ENCODE data around the gene RHBDL1.
"Not testable (repeated sequence)": the region's sequence is repeated elsewhere in the genome, so short reads cannot be mapped to it uniquely, and the experiment has no call there.

RHBDL1 gene

DNA sequence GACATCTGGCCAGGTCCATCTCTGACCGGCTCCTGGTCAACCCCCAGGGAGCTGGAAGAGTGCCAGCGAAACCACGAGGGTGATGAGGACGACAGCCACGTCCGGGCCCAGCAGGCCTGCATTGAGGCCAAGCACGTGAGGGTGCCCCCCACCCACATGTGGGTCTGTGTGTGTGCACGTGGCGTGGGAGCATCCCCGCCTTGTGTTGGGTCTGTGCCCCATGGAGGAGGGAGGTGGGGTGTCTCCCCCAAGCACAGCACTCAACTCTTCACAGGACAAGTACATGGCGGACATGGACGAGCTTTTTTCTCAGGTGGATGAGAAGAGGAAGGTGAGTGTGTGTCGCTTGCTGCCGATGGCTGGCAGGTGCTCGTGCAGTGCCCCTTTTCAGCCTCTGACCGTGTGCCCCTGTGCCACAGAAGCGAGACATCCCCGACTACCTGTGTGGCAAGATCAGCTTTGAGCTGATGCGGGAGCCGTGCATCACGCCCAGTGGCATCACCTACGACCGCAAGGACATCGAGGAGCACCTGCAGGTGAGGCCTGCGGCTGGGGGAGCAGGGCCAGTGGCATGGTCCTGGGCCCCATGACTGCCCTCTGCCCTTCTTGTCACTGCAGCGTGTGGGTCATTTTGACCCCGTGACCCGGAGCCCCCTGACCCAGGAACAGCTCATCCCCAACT lies 6.4 kb downstream of the RHBDL1 start:
- in situ Hi-C loops (cut with HindIII; ENCODE audit: low sequenced_read_pairs): no loop called here

DNA sequence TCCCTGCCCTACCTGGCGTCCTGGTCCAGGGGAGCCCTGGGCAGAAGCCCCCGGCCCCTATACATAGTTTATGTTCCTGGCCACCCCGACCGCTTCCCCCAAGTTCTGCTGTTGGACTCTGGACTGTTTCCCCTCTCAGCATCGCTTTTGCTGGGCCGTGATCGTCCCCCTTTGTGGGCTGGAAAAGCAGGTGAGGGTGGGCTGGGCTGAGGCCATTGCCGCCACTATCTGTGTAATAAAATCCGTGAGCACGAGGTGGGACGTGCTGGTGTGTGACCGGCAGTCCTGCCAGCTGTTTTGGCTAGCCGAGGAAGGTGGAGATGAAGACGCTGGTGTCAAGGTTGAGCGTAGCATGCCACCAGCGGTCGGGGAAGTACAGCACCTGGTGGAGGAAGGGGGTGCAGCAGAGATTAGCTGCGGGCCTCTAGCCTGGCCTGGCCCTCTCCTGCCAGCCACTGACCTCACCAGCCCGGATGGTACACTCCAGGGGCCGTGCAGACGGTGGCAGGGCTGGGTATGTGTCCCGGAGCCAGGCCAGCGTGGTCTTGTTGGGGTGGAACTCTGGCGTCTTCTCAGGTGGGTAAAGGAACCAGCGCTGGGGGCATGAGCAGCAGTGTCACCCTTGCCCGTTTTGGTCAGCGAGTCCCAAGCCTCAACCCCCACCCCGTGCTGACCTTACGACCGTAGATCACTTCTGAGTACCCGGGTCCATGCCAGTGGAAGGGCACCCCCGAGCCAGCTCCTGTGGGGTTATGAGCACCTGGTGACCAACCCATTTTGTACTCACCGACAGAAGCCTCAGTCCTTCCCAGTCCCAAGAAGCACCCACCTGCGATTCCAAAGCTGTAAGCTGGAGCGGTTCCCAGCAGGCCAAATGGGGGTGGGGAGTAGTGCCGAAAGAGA lies 7.3 kb downstream of the RHBDL1 start:
- in situ Hi-C loops (cut with HindIII; ENCODE audit: low sequenced_read_pairs): no loop called here

DNA sequence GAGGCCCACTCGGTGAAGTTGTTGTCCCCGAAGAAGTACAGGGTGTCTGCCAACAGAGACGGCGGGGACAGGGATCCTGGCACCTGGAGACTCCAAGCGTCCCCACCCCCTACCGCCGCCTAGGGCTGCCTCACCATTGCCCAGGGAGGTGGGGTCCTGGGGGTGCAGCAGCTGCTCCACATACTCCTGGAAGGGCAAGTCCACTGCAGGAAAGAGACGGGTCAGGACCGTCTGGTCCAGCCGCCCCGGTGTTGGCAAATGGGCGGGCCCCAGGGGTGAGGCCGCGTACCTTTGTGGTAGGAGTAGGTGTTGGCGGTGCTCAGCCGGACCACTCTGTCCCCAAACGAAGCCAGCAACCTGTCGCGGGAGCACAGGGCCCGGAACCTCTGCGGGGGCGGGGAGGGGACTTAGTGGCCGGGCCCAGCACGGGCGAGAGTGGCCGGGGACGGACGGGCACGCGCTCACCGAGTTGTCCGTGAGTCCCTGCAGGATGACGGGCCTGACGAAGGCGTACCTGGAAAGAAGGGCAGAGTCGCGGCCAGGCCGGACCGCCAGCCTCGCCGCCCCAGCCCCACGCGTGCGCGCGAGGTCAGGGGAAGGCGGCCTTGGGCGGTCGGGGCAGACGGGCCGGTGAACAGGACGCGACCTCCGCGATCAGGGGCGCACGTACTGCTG lies 8.1 kb downstream of the RHBDL1 start:
- in situ Hi-C loops (cut with HindIII; ENCODE audit: low sequenced_read_pairs): no loop called here

DNA sequence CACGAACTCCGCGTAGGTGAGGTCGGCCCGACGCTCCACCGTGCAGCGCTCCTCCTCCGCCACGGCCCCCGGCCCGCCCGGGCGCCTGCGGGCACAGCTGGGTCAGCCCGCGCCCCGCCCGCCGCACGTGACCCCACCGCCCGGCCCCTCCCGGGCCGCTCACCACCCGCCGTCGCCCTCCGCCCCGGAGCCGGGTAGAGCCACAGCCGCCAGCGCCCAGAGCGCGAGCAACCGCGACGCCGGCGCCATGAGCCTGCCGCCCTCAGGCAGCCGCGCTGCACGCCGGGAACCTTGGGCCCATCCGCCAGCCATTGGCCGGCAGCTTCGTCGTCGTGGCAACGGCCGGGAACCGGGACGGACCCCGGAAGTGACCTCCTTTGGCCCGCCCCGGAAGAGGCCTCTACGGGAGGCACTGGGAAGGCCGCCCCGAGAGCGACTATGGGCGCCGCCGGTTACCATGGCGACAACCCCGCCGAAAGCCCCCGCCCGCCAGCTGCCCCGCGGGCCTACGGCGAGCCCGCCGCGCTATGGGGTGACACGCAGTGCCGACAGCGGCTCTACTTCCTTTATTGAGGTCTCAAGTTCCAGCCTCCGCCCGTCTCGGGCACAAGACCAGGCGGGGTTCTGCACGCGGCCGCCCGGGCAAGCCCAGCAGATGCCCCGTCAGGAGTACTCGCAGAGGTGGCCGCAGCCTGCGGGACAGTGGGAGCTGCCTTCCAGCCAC lies 8.8 kb downstream of the RHBDL1 start, which contains the start of gene JMJD8:
TSS of gene JMJD8 (minus strand) at position 264 of the 724 bp plus-strand sequence. CDS start at position 249, 15 bp downstream.
- in situ Hi-C loops (cut with HindIII; ENCODE audit: low sequenced_read_pairs): no loop called here

DNA sequence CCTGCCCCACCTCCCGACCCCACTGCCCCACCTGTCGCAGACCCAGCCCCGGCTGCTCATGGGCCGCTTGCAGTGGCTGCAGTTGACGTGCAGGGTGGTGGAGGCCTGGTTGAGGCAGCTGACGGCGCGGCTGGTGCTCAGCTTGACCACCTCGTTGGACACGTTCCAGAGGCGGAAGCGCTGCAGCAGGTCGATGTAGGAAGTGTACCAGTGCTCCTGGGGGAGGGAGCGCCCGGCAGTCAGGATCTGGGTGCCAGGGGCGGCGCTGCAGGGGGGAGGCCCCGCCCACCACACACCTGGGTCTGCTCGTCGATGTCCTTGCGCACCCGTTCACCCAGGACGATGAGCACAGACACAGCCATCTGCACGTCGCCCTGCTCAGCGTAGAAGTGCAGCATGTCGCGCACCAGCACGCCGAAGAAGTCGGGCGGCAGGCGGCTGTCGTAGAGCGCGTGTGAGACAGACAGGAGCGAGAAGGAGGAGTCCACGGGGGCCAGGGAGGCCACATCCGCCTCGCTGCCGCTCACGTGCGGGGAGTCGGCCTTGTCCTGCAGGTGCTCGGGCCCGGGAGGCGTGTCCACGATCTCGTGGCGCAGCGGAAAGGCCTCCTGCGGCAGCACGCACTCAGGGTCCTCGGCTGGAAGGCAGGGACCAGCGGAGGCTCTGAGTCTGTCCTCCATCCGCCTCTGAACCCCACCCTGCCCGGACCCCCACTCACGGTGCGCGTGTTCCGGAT lies 9.7 kb downstream of the RHBDL1 start:
- in situ Hi-C loops (cut with HindIII; ENCODE audit: low sequenced_read_pairs): no loop called here

DNA sequence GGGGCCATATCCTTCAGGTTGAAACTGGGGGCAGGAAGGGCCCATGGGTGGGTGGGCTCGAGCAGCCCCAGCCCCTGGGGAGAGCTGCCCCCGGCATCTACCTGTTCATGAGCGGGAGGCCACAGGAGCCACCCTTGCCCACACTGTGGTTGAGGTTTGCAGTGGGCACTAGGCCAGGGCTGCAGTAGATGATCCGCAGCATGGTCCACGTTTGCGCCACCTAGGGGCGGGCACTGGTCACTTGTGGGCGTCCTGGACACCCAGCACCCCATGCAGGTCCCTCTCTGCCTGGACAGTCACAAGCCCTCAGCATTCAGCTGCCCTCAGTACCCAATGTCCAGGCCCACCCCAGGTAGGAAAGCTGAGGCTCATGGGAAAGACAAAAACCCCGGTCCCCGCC lies 10.5 kb downstream of the RHBDL1 start:
- in situ Hi-C loops (cut with HindIII; ENCODE audit: low sequenced_read_pairs): no loop called here

DNA sequence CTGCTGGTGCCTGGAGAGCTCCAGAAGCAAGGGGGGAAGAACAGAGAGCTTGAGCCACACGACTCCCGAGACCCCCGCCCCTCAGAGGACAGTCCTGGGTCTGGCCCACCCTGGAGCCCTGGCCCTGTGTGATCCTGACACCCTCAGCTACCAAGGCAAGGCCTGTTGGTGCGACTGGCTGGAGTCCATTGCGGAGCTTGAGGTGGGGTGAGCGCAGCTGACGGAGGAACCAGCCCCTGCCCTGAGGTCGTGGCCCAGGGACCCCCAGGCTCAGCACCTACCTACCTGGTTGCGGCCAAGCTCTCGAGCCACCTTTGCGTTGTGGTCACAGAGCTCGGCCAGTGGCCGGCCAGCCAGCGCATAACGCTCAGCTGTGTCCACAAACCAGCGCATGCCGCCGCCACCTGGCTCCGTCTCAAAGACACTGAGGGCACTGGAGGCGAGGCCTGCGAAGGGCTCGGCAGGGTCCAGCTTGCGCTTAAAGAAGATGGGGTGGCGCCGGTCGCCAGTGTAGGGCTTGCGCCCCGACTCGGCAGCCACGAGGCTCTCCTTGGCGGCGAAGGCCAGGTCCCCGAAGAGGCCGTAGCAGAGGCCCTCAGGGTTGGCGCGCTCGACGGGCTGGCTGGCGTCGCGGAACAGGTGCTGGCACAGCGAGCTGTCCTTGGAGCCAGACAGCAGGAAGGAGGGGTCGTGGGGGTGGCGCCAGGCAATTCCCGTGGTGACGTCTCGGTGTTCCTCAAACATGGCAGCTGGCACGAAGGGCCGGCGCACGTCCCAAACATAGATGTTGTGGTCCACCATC lies 11.2 kb downstream of the RHBDL1 start:
- in situ Hi-C loops (cut with HindIII; ENCODE audit: low sequenced_read_pairs): no loop called here

DNA sequence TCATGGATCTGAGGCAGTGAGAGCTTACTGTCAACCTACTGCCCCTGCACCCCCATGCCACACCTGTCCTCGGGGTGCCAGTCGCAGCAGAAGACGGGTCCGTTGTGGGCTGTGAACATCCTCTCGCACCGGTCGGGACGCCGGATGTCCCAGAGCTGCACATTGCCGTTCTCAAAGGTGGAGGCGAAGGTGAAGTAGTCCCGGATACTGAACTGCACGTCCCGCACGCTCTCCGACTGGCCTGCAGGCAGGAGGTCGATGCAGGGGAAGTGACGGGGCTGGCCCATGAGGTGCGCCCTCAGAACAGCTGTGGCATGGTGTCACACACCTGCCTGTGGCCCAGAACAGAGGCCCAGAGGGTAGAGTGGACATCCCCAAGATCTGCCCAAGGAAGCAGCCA lies 12.0 kb downstream of the RHBDL1 start:
- in situ Hi-C loops (cut with HindIII; ENCODE audit: low sequenced_read_pairs): no loop called here

DNA sequence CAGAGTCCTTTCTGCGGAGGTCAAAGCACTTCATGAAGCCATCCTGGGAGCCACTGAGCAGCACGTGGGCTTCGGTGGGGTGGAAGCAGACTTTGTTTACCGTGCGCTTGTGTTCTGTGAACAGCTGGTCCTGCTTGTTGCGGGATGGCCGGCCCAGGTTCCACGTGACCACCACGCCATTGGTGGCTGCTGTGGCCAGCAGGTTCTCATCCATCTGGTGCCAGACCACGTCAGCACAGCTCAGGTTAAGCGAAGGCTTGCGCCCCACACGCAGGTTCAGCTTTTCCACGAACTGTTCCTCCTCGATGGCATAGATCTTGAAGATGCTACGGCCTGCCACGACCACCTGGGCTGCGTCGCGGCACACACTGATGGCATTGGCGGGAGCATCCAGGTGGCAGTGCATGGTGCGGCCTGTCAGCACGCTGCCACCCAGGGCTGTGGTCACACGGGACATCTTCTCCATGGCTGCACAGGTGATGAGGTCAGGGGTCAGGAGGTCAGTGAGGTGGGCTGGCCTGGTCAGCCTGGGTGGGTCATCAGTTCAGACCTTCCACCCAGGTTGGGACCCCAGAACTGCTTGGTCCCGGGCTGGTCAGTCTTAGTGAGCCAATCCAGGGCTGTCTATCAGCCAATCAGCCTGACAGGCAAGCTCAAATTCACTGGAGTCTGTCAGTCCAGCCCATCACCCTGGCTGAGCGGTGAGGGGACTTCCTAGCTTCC lies 13.9 kb downstream of the RHBDL1 start:
- in situ Hi-C loops (cut with HindIII; ENCODE audit: low sequenced_read_pairs): no loop called here

DNA sequence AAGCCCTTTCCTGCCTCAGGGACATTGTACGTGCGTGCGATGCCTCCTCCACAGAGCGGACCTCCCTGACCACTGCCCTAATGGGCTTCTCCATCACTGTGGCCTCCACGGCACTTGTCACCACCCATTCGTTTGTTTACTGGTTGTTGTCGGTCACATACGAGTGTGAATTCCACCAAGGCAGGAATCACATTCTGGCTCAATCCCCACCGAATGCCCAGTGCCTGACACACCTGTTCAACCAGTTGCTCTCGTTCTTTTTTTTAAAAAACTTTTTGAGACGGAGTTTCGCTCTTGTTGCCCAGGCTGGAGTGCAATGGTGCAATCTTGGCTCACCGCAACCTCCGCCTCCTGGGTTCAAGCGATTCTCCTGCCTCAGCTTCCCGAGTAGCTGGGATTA lies 15.8 kb downstream of the RHBDL1 start:
- in situ Hi-C loops (cut with HindIII; ENCODE audit: low sequenced_read_pairs): not testable (repeated sequence)

DNA sequence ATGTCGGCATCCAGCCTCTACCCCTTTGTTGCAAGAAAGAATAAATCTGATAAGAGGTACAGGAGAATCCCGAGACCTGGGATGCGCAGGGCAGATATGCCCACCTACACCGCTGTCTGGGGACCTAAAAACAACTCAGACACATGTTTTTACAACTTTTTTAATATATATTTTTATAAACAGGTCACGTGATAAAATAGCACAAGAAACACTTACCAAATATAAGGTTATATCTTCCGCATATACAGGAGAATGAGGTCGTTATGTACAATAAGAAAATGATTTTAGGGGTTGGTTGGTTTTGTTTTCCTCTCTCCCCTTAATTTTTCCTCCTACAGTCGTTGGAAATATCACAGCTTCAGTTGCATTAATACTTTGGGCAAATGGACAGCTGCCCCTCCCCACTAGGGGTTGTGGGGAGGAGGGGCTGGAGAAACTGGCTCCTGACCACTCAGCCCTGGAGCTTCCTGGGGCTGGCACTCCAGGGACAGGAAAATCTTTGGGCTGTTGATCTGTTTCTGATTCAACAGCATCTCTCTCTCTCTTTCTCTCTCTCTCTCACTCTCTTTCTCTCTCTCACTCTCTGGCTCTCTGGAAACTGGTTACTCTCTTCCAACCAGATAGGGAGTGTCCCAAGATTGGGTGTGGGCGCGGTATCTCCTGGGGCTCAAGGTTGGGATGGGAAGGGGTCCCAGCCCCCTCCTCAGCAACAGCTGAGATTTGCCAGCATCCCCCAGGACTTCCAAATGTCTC lies 17.1 kb downstream of the RHBDL1 start:
- in situ Hi-C loops (cut with HindIII; ENCODE audit: low sequenced_read_pairs): no loop called here

DNA sequence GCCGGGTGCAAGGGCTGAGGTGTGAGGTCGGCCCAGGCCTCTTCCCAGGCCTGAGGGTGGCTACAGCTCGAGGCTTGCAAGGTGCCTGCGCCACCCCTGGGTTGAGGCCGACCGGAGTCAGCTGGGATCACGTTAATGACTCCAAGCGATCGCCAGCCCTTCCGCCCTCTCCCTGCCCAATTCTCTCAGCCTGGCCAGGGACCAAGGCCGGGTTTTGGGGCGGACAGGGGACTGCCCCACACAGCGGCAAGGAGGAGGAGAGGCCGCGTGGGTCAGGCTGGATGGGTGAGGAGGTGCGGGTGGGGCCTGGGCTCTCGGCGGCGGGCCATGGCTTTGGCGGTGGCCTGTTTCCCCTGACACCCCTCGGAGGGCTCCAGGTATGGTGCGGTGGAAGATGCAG lies 17.9 kb downstream of the RHBDL1 start:
- in situ Hi-C loops (cut with HindIII; ENCODE audit: low sequenced_read_pairs): no loop called here

DNA sequence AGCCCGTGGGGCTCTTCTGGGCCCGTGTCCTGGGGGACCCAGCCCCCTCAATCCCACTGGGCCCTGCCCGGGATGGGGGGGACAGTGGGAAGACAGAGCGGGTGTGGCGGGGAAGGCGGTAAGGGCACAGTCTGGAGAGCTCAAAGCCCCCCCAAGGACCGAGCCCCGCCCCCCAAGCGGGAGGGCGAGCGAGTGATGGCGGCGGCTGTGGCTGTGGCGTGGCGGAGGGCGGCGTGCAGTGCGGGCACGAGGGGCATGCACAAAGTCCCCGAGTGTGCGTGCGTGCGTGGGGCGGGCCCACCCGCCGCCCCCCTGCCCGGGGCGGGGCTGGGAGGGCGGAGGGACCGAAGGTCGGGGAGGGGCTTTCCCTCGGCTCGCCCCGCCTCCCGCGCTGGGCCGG lies 18.3 kb downstream of the RHBDL1 start:
- in situ Hi-C loops (cut with HindIII; ENCODE audit: low sequenced_read_pairs): no loop called here

DNA sequence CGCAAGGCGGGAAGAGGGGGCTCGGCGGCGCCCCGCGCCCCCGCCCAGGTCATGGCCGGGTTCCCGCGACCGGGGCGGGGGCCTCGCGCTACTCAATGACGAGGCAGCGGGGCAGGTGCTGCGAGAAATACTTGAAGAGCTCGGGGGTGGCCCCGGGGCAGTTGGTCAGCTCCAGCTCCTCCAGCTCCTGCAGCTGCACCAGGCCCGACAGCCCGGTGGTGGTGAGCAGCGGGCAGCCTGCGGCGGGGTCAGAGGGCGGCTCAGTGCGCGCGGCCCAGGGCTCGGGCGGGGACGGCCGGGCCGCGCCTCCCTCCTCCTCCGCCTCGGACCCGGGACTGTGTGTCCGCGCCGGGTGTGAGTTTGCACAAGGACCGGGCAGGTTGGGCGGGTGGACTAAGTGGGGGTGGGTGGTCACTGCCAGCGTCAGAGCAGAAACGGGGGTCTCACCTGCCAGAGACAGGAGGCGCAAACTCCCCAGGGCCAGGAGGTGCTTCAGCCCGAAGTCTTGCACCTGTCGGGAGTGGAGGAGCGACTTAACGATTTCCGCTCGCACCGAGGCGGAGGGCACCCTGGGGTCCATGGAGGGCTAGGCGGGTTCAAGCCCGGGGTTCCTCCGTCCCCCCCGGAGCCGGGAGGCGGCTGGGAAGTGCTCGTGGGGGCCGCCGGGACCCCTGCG lies 18.9 kb downstream of the RHBDL1 start:
- in situ Hi-C loops (cut with HindIII; ENCODE audit: low sequenced_read_pairs): no loop called here

DNA sequence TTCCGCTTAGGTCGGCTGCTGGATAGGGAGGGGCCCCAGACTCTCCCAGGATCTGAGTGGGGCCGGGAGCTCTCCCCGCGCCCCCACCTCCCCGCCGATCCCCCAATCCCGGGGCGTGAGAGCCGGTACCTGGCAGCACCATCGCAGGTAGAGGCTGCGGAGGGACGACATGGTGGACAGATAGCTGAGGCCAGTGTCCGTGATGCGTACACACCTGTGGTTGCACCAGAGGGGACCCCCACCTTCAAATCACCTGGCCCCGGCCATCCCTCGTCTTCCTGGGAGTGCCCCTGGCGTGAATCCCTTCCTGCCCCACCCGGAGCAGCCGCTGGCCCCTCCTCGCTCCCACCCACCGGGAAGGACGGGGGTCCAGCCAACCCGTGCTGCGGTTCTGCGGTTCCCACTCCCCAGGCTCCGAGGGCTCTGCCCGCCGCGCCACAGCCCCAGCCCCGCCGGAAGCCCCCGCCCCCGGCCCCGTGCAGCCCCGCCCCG lies 19.4 kb downstream of the RHBDL1 start:
- in situ Hi-C loops (cut with HindIII; ENCODE audit: low sequenced_read_pairs): no loop called here

DNA sequence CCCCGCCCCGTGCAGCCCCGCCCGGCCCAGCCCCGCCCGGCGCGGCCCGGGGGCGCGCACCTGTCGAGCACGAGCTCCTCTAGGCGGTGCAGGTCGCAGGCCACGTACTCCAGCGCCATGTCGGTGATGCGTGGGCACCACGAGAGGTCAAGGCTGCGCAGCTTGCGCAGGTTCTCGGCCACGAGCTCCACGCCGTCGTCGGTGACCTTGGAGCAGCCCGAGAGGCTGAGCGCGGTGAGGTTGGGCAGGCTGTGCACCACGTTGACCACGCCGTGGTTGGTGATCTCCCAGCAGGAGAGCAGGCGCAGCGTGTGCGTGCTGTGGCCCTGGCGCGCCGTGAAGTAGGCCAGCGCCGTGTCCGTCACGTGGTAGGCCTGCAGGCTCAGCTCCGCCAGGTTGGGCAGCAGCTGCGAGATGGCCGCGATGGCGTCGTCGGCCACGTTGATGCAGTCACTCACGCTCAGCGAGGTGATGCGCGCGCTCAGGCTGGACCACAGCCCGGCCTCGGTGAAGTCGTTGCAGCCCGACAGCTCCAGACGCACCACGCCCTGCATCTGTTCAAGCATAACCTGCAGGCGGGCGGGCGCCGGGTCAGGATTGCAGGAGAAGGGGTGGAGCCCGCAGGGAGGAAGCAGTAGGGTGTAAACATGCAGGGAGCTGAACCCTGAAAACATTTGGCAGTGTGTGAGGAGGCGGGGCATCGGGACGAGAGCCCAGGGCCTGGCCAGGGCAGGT lies 20.1 kb downstream of the RHBDL1 start:
- in situ Hi-C loops (cut with HindIII; ENCODE audit: low sequenced_read_pairs): no loop called here

Measured in endothelial cell of hepatic sinusoid (primary cell).